GM12891 (cell line): Measurements from ENCODE around the gene SBNO2.

Experiments used
- PAX5 ChIP-seq: IDR thresholded peaks from 2 replicates; pipeline ENCODE4 v1.6.1; 2011; ENCODE audit warnings: low read length, moderate library complexity, mild to moderate bottlenecking; ENCODE audit not compliant: insufficient read depth, severe bottlenecking
- POLR2A ChIP-seq: IDR thresholded peaks from 2 replicates; pipeline ENCODE4 v1.6.1; 2011; ENCODE audit warnings: low read depth, low read length, control low read depth
- POLR2AphosphoS5 ChIP-seq: IDR thresholded peaks from 2 replicates; pipeline ENCODE4 v1.6.1; 2011; ENCODE audit warnings: low read depth, low read length, control low read depth
- POU2F2 ChIP-seq: IDR thresholded peaks from 2 replicates; pipeline ENCODE4 v1.6.1; 2011; ENCODE audit warnings: low read depth, mild to moderate bottlenecking, control low read depth, low read length, moderate library complexity
- TAF1 ChIP-seq: IDR thresholded peaks from 2 replicates; pipeline ENCODE4 v1.6.1; 2011; ENCODE audit warnings: low read depth, low read length, control low read depth

DNA sequence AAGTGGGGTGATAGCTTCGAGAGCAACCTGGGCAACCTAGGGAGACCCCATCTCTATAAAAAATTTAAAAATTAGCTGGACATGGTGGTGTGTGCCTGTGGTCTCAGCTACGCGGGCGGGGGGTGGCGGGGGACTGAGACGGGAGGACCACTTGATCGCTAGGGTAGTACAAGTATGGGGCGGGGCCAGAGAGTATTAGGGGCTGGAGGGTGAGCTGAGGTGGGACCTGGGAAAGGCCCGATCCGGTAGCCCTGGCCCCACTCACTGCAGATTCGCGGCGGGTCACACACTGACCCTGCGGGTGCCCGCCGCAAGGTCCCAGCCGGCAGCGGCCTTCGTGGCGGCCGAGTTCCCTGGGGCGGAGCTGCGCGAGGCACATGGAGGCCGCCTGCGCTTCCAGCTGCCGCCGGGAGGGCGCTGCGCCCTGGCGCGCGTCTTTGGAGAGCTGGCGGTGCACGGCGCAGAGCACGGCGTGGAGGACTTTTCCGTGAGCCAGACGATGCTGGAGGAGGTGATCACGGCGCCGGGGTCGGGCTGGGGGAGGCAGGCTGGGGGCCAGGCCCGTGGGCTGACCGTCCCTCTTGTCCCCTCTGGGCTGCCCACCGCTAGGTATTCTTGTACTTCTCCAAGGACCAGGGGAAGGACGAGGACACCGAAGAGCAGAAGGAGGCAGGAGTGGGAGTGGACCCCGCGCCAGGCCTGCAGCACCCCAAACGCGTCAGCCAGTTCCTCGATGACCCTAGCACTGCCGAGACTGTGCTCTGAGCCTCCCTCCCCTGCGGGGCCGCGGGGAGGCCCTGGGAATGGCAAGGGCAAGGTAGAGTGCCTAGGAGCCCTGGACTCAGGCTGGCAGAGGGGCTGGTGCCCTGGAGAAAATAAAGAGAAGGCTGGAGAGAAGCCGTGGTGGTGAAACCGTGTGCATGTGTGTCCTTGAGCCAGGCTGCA, 109.1 kb downstream of the SBNO2 start:
- TF ChIP-seq POLR2AphosphoS5: no peak
- no peak for TF ChIP-seq TAF1
- TF ChIP-seq POLR2A: no peak
- no peak for TF ChIP-seq PAX5
- no peak for TF ChIP-seq POU2F2
